Vagina (tissue), 2 donors: ENCODE data around the gene BTF3L4.
"Not testable (repeated sequence)": the region's sequence is repeated elsewhere in the genome, so short reads cannot be mapped to it uniquely, and the experiment has no call there.

Experiments
- CTCF ChIP-seq, 3 experiments: fragments of 450-650 bp in 2 of 3; fragments of 200-600 bp in 1 of 3; sonication (generic) in 1 of 3; IDR thresholded peaks; one replicate each; pipeline ENCODE4 v1.5.1; 2017 to 2019; ENCODE audit warnings: antibody characterized with exemption in 3 of 3, mild to moderate bottlenecking in 2 of 3, moderate library complexity in 2 of 3
- POLR2A ChIP-seq, 2 donors: fragments of 450-650 bp; IDR thresholded peaks; one replicate each; pipeline ENCODE4 v1.6.1; 2017; ENCODE audit warnings: antibody characterized with exemption in 2 of 2, mild to moderate bottlenecking in 2 of 2, moderate library complexity in 2 of 2
- POLR2AphosphoS5 ChIP-seq, 2 donors: sonication (generic); formaldehyde crosslinking; IDR thresholded peaks; one replicate each; pipeline ENCODE4 v1.9.0; 2017; ENCODE audit warnings: antibody characterized with exemption in 2 of 2, mild to moderate bottlenecking in 2 of 2, low read depth in 1 of 2; ENCODE audit not compliant: insufficient read depth in 1 of 2

GRCh38 chr1:52049337-52049736, 6.8 kb upstream of the BTF3L4 start:
- TF ChIP-seq POLR2A (IDR thresholded peaks at IDR 0.05); CTCF (IDR thresholded peaks at IDR 0.05); POLR2AphosphoS5 (IDR thresholded peaks at IDR 0.05; ENCODE audit: insufficient read depth in 1 of 2, low read depth in 1 of 2): not testable (repeated sequence)
